ENCODE data around the gene TMC3. TPM values are rescaled to one million over a fixed set of nuclear protein-coding genes. Genes with fewer than 3 reads are reported as not detected.

TMC3 gene
- total and polyA plus RNA-seq, 4 donors, result 0.02 to 0.13 TPM; not detected in 2

DNA sequence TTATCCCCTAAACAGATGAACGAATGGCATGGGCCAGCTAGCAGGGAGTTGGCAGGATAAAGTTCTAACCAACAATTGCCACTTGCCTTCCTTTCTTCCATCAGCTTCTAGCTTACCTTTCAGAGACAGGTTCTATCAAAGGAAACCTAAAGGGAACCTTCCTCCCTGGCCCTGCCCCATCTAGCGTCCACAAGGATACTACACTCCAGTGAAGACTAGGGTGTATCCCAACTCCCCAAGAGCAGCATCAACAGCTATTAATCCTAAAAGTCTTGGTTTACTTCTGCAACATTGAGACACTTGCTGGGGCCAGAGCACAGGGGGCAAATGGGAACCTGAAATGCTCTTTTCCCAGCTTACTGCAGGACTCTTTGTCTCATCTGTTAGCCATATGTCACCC, 37.0 kb upstream of the TMC3 start:
- 91% methylated on average over 2 of the region's 2 CpGs for WGBS
- no peaks in the 10 kb centered on the region for H3K4me1 ChIP-seq (ENCODE audit: control insufficient read depth in 4 of 4, insufficient read depth in 4 of 4, low read length in 3 of 4)
- TF ChIP-seq RXRA (IDR thresholded peaks at IDR 0.05), result no peak
- no peak for TF ChIP-seq HNF4G (IDR thresholded peaks at IDR 0.05)
- no peak for TF ChIP-seq SP1 (IDR thresholded peaks at IDR 0.05)
- TF ChIP-seq, protein P1, sequence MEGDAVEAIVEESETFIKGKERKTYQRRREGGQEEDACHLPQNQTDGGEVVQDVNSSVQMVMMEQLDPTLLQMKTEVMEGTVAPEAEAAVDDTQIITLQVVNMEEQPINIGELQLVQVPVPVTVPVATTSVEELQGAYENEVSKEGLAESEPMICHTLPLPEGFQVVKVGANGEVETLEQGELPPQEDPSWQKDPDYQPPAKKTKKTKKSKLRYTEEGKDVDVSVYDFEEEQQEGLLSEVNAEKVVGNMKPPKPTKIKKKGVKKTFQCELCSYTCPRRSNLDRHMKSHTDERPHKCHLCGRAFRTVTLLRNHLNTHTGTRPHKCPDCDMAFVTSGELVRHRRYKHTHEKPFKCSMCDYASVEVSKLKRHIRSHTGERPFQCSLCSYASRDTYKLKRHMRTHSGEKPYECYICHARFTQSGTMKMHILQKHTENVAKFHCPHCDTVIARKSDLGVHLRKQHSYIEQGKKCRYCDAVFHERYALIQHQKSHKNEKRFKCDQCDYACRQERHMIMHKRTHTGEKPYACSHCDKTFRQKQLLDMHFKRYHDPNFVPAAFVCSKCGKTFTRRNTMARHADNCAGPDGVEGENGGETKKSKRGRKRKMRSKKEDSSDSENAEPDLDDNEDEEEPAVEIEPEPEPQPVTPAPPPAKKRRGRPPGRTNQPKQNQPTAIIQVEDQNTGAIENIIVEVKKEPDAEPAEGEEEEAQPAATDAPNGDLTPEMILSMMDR (IDR thresholded peaks at IDR 0.05; ENCODE audit: low read depth, low read length, missing input control), result no peak
- no peak overlapping the region for H3K27ac ChIP-seq (ENCODE audit: low read depth in 1 of 2, low read length in 2 of 2)
- H3K36me3 ChIP-seq (ENCODE audit: control insufficient read depth in 4 of 4, insufficient read depth in 3 of 4, low read depth in 1 of 4, low read length in 3 of 4), result no peaks in the 10 kb centered on the region
- no peak for DNase-seq (ENCODE audit: low spot score)
- H3K9me3 ChIP-seq (ENCODE audit: control insufficient read depth in 4 of 4, low read length in 3 of 4), result no peaks in the 10 kb centered on the region
- no peak overlapping the region for H3K4me3 ChIP-seq (ENCODE audit: low read depth in 1 of 3, low read length in 3 of 3)
- no peak overlapping the region for H3K9ac ChIP-seq (ENCODE audit: low read depth in 1 of 2, low read length in 2 of 2)
- no peaks in the 10 kb centered on the region for H3K27me3 ChIP-seq (ENCODE audit: control insufficient read depth in 4 of 4, insufficient read depth in 4 of 4, low read length in 3 of 4)

- TF ChIP-seq RAD21 (IDR thresholded peaks at IDR 0.05) (peak; percentile 83 to 85), YY1 (IDR thresholded peaks at IDR 0.05) (no peak)
- TF ChIP-seq, protein P1 (IDR thresholded peaks at IDR 0.05; ENCODE audit: low read depth, low read length, missing input control), result peak; percentile 52
- no peaks in the 10 kb centered on the region for H3K27me3 ChIP-seq (ENCODE audit: control insufficient read depth in 4 of 4, insufficient read depth in 4 of 4, low read length in 3 of 4)
- H3K4me3 ChIP-seq (ENCODE audit: low read depth in 1 of 3, low read length in 3 of 3), result no peak overlapping the region
- no peaks in the 10 kb centered on the region for H3K9me3 ChIP-seq (ENCODE audit: control insufficient read depth in 4 of 4, low read length in 3 of 4)
- no peaks in the 10 kb centered on the region for H3K36me3 ChIP-seq (ENCODE audit: control insufficient read depth in 4 of 4, insufficient read depth in 3 of 4, low read depth in 1 of 4, low read length in 3 of 4)
- no peak overlapping the region for H3K27ac ChIP-seq (ENCODE audit: low read depth in 1 of 2, low read length in 2 of 2)
- no peaks in the 10 kb centered on the region for H3K4me1 ChIP-seq (ENCODE audit: control insufficient read depth in 4 of 4, insufficient read depth in 4 of 4, low read length in 3 of 4)
- DNase-seq (ENCODE audit: low spot score), result no peak
- H3K9ac ChIP-seq (ENCODE audit: low read depth in 1 of 2, low read length in 2 of 2), result no peak overlapping the region
- WGBS, result 30% methylated on average over 4 of the region's 4 CpGs
These were observed 36.3 kb upstream of the TMC3 start for GRCh38 chr15:81410318-81410753.

DNA sequence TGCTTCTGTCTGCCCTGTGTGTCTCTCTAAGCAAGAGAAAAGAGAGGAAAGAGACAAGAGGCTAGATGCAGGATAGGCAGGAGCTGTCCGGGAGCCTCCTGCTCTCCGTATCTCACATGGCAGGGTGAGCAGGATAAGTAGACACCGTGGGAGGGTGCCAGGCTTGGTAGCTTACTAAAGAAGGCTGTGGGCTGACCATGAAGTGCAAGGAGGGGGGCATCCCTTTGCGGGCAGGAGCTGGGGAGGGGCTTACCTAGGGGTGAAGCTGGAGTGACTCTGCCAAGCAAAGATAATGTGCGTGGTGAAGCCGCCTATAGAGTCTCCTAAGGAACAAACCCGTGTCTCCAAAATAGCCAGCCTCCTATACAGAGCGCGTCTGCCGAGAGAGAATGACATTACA, 33.7 kb upstream of the TMC3 start:
- no peak for DNase-seq (ENCODE audit: low spot score)
- no peak overlapping the region for H3K4me3 ChIP-seq (ENCODE audit: low read depth in 1 of 3, low read length in 3 of 3)
- WGBS, result 83% methylated on average over 10 of the region's 10 CpGs
- no peak overlapping the region for H3K27ac ChIP-seq (ENCODE audit: low read depth in 1 of 2, low read length in 2 of 2)
- no peaks in the 10 kb centered on the region for H3K4me1 ChIP-seq (ENCODE audit: control insufficient read depth in 4 of 4, insufficient read depth in 4 of 4, low read length in 3 of 4)
- H3K27me3 ChIP-seq (ENCODE audit: control insufficient read depth in 4 of 4, insufficient read depth in 4 of 4, low read length in 3 of 4), result no peaks in the 10 kb centered on the region
- H3K36me3 ChIP-seq (ENCODE audit: control insufficient read depth in 4 of 4, insufficient read depth in 3 of 4, low read depth in 1 of 4, low read length in 3 of 4), result no peaks in the 10 kb centered on the region
- H3K9me3 ChIP-seq (ENCODE audit: control insufficient read depth in 4 of 4, low read length in 3 of 4), result no peaks in the 10 kb centered on the region
- TF ChIP-seq HNF4G (IDR thresholded peaks at IDR 0.05) (no peak), FOXA1 (IDR thresholded peaks at IDR 0.05) (no peak), TAF1 (conservative IDR thresholded peaks at IDR 0.05) (no peak), FOXA2 (IDR thresholded peaks at IDR 0.05) (no peak)
- TF ChIP-seq, protein P2, sequence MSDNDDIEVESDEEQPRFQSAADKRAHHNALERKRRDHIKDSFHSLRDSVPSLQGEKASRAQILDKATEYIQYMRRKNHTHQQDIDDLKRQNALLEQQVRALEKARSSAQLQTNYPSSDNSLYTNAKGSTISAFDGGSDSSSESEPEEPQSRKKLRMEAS (IDR thresholded peaks at IDR 0.05), result no peak
- no peak overlapping the region for H3K9ac ChIP-seq (ENCODE audit: low read depth in 1 of 2, low read length in 2 of 2)
